AG04450 (cell line): ENCODE data around the gene NKX3-2. TPM values are rescaled to one million over a fixed set of nuclear protein-coding genes. Genes with fewer than 3 reads are reported as not detected.

Experiments
- CTCF ChIA-PET: fragments of 300-600, 350-600 bp; formaldehyde crosslinking; extraction: SDS; loops from one replicate; lab custom pipeline; 2022; ENCODE audit warnings: antibody characterized with exemption, inconsistent platforms; lab: Charles Lee
- POLR2A ChIA-PET: fragments of 350-600 bp; formaldehyde crosslinking; extraction: SDS; loops from one replicate; lab custom pipeline; 2021; ENCODE audit warnings: antibody characterized with exemption, inconsistent platforms; lab: Yijun Ruan, JAX
- DNase-seq: peaks from one replicate; pipeline ENCODE4 v3.0.0-alpha.2; 2011; ENCODE audit warnings: low read depth, low spot score
- H3K27ac ChIP-seq: one replicate; pipeline ENCODE4 v1.5.1; 2012; ENCODE audit warnings: low read depth, low read length, control low read depth
- H3K27me3 ChIP-seq: one replicate; pipeline ENCODE4 v1.6.0; 2012; ENCODE audit warnings: low read length; ENCODE audit not compliant: control insufficient read depth, insufficient read depth
- H3K4me3 ChIP-seq: 2 replicates; pipeline ENCODE4 v1.5.1; 2011; ENCODE audit warnings: mild to moderate bottlenecking, low read depth, low read length, control low read depth
- H3K9me3 ChIP-seq: 2 replicates; pipeline ENCODE4 v1.5.1; 2012; ENCODE audit warnings: low read length; ENCODE audit not compliant: control insufficient read depth, insufficient read depth
- polyA plus RNA-seq: library from polyadenylated mRNA; depleted of rRNA; stranded (reverse); fragments of >200 nt; gene quantifications from 2 replicates; pipeline ENCODE4 v1.2.3, GENCODE V29; 2011
- TF ChIP-seq, protein P1 (sequence below): IDR thresholded peaks from 2 replicates; pipeline ENCODE4 v1.5.1; 2011; ENCODE audit warnings: low read depth, low read length, control low read depth, inconsistent platforms

The NKX3-2 gene
- polyA plus RNA-seq, 1 experiment = not detected

- ChIA-PET CTCF (no interaction called here), POLR2A (no interaction called here)
- DNase-seq = no peak
- TF ChIP-seq, protein P1, sequence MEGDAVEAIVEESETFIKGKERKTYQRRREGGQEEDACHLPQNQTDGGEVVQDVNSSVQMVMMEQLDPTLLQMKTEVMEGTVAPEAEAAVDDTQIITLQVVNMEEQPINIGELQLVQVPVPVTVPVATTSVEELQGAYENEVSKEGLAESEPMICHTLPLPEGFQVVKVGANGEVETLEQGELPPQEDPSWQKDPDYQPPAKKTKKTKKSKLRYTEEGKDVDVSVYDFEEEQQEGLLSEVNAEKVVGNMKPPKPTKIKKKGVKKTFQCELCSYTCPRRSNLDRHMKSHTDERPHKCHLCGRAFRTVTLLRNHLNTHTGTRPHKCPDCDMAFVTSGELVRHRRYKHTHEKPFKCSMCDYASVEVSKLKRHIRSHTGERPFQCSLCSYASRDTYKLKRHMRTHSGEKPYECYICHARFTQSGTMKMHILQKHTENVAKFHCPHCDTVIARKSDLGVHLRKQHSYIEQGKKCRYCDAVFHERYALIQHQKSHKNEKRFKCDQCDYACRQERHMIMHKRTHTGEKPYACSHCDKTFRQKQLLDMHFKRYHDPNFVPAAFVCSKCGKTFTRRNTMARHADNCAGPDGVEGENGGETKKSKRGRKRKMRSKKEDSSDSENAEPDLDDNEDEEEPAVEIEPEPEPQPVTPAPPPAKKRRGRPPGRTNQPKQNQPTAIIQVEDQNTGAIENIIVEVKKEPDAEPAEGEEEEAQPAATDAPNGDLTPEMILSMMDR = no peak
- Histone ChIP-seq H3K27me3 (peaks cover 90% of the 10 kb centered on the region), H3K9me3 (peaks cover 29% of the 10 kb centered on the region), H3K27ac (no peak overlapping the region), H3K4me3 (no peak overlapping the region)
Observed at GRCh38 chr4:13540446-13541175, 3.7 kb downstream of the NKX3-2 start.

- peaks cover 29% of the 10 kb centered on the region for H3K9me3 ChIP-seq
- H3K4me3 ChIP-seq = no peak overlapping the region
- TF ChIP-seq, protein P1 = no peak
- no peak overlapping the region for H3K27ac ChIP-seq
- peaks cover 91% of the 10 kb centered on the region for H3K27me3 ChIP-seq
- CTCF ChIA-PET = no interaction called here
- DNase-seq = no peak
- POLR2A ChIA-PET = no interaction called here
Observed at GRCh38 chr4:13539619-13540445, 4.5 kb downstream of the NKX3-2 start.

DNA sequence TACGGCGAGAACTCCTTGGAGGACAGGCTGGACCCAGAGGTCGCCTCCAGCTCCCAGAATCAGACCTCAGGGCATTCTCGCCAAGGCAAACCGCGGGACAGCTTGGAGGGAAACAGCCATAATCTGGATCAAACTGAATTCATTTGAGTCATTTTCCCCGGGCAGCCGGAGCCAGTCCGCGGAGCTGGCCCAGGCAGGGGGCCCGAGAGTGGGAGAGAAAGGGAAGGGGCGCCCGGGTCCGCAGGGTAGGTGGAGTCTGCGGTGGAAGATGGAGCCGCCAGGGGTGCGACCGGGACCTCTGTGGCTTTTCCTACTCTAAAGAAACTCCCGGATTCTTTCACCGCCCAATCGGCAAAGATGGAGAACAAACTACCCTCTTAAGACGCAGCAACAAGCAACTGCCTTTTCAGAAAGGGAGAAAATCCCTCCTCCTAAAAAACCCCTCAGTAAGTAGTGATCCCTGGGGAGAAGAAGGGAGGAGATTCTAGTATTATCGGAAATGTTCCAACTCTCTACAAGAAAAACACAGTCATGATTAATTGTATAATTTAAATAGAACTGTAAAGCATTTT lies 5.2 kb downstream of the NKX3-2 start:
- H3K27me3 ChIP-seq = peaks cover 97% of the 10 kb centered on the region
- H3K4me3 ChIP-seq = no peak overlapping the region
- POLR2A ChIA-PET = no interaction called here
- TF ChIP-seq, protein P1 = no peak
- peaks cover 29% of the 10 kb centered on the region for H3K9me3 ChIP-seq
- DNase-seq = no peak
- CTCF ChIA-PET = no interaction called here
- no peak overlapping the region for H3K27ac ChIP-seq

GRCh38 chr4:13538427-13538973 lies 5.8 kb downstream of the NKX3-2 start:
- DNase-seq = no peak
- Histone ChIP-seq H3K4me3 (no peak overlapping the region), H3K27ac (no peak overlapping the region), H3K9me3 (peaks cover 29% of the 10 kb centered on the region), H3K27me3 (peaks cover 97% of the 10 kb centered on the region)
- TF ChIP-seq, protein P1 = no peak
- CTCF ChIA-PET = no interaction called here
- POLR2A ChIA-PET = no interaction called here
